Ovary (tissue), 3 donors: ENCODE results near the gene TMOD4.

Experiments
- CTCF ChIP-seq, 3 donors: fragments of 450-650 bp in 2 of 3; fragments of 200-600 bp in 1 of 3; IDR thresholded peaks; one replicate each; pipeline versions ENCODE4 v1.5.1 to v1.8.0; 2016 to 2022; ENCODE audit warnings: antibody characterized with exemption in 3 of 3, mild to moderate bottlenecking in 1 of 3
- EP300 ChIP-seq: sonication (generic); formaldehyde crosslinking; IDR thresholded peaks from one replicate; pipeline ENCODE4 v1.6.1; 2017; ENCODE audit warnings: antibody characterized with exemption
- POLR2A ChIP-seq: fragments of 450-650 bp; IDR thresholded peaks from one replicate; pipeline ENCODE4 v1.6.1; 2017; ENCODE audit warnings: antibody characterized with exemption, mild to moderate bottlenecking, moderate library complexity
- donor health status: DM: no; HTN: no; CAD: no.

GRCh38 chr1:151176514-151177045 lies 799 bp upstream of the TMOD4 start:
- no peak for TF ChIP-seq CTCF (IDR thresholded peaks at IDR 0.05)
- TF ChIP-seq POLR2A = no peak
- no peak for TF ChIP-seq EP300
